H1 (cell line): ENCODE measurements around the gene GAS7. TPM values are rescaled to one million over a fixed set of nuclear protein-coding genes. Genes with fewer than 3 reads are reported as not detected.

Source experiments
- CTCF ChIA-PET: fragments of 300-600 bp; sonication (Branson Sonifier 250); formaldehyde crosslinking; loops from one replicate; lab custom pipeline; 2021; ENCODE audit not compliant: partially characterized antibody; lab: Charles Lee
- POLR2A ChIA-PET: fragments of 300-600 bp; sonication (Branson Sonifier 250); formaldehyde crosslinking; loops from one replicate; lab custom pipeline; 2021; ENCODE audit warnings: inconsistent platforms; ENCODE audit not compliant: partially characterized antibody; lab: Charles Lee
- DNase-seq, 2 experiments: peaks; one replicate each; pipeline versions ENCODE4 v3.0.0 to v3.0.0-alpha.2; 2010 to 2022; ENCODE audit warnings: low spot score in 2 of 2, low read depth in 1 of 2, mixed read lengths in 1 of 2
- FAIRE-seq: peaks from 2 replicates; lab custom pipeline; 2011; peaks lifted over from hg19 to GRCh38; lab: Jason Lieb, UNC
- H2AFZ ChIP-seq: 2 replicates; pipeline ENCODE4 v1.8.1; 2012; ENCODE audit warnings: low read length, inconsistent platforms
- H2AK5ac ChIP-seq: 2 replicates; pipeline ENCODE4 v1.6.1; 2013; ENCODE audit warnings: low read depth, low read length
- H2BK120ac ChIP-seq: replicated peaks from 2 replicates; pipeline ENCODE3; 2013; ENCODE audit warnings: low read depth, low read length, inconsistent platforms
- H2BK12ac ChIP-seq: 2 replicates; pipeline ENCODE4 v1.6.1; 2013; ENCODE audit warnings: low read depth, low read length
- H2BK15ac ChIP-seq: 2 replicates; pipeline ENCODE4 v1.6.1; 2013; ENCODE audit warnings: low read length
- H2BK20ac ChIP-seq: 2 replicates; pipeline ENCODE4 v1.6.1; 2013; ENCODE audit warnings: low read length
- H2BK5ac ChIP-seq: 2 replicates; pipeline ENCODE4 v1.6.1; 2013; ENCODE audit warnings: low read depth, low read length
- H3K14ac ChIP-seq: 2 replicates; pipeline ENCODE4 v1.6.1; 2013; ENCODE audit warnings: inconsistent platforms; ENCODE audit not compliant: insufficient read length
- H3K18ac ChIP-seq: 2 replicates; pipeline ENCODE4 v1.6.1; 2013; ENCODE audit warnings: low read length; ENCODE audit errors: extremely low read depth
- H3K23ac ChIP-seq: 2 replicates; pipeline ENCODE4 v1.6.1; 2013; ENCODE audit warnings: inconsistent platforms; ENCODE audit not compliant: insufficient read length
- H3K23me2 ChIP-seq: 2 replicates; pipeline ENCODE4 v1.6.1; 2013; ENCODE audit warnings: low read depth, low read length
- H3K27ac ChIP-seq: 2 replicates; pipeline ENCODE4 v1.6.1; 2011; ENCODE audit warnings: low read depth, low read length, inconsistent platforms
- H3K27me3 ChIP-seq, 4 experiments: replicated peaks in 1 of 4; 1 replicate in 1 of 4; 2 replicates in 3 of 4; pipeline versions ENCODE4 v1.6.1 to v1.8.1; 2011 to 2013; ENCODE audit warnings: low read length in 3 of 4, mild to moderate bottlenecking in 3 of 4, inconsistent platforms in 2 of 4, mixed read lengths in 2 of 4, moderate library complexity in 1 of 4; ENCODE audit not compliant: control insufficient read depth in 3 of 4, insufficient read depth in 3 of 4; ENCODE audit errors: extremely low read depth in 1 of 4
- H3K36me3 ChIP-seq, 4 experiments: 2 replicates each; pipeline versions ENCODE4 v1.6.1 to v1.8.1; 2011 to 2013; ENCODE audit warnings: mild to moderate bottlenecking in 4 of 4, low read length in 3 of 4, moderate library complexity in 2 of 4, control low read depth in 1 of 4, inconsistent platforms in 1 of 4; ENCODE audit not compliant: insufficient read depth in 4 of 4, control insufficient read depth in 2 of 4
- H3K4ac ChIP-seq: replicated peaks from 2 replicates; pipeline ENCODE3; 2013; ENCODE audit warnings: low read length, low read depth, mixed read lengths, inconsistent platforms; ENCODE audit not compliant: insufficient read length
- H3K4me1 ChIP-seq, 4 experiments: replicated peaks in 1 of 4; 1 replicate in 1 of 4; 2 replicates in 3 of 4; pipeline versions ENCODE4 v1.6.1 to v1.8.1; 2011 to 2013; ENCODE audit warnings: low read length in 3 of 4, inconsistent platforms in 2 of 4, mixed read lengths in 1 of 4; ENCODE audit not compliant: insufficient read depth in 4 of 4, control insufficient read depth in 3 of 4
- H3K4me2 ChIP-seq, 2 experiments: 2 replicates each; pipeline versions ENCODE4 v1.6.1 to v1.8.1; 2011 to 2013; ENCODE audit warnings: low read depth in 2 of 2, low read length in 2 of 2, control low read depth in 1 of 2, inconsistent platforms in 1 of 2, mild to moderate bottlenecking in 1 of 2; ENCODE audit not compliant: insufficient read depth in 1 of 2
- H3K4me3 ChIP-seq, 4 experiments: fragments of 200-600, 300-600 bp in 1 of 4; sonication (generic), shearing (Covaris generic), sonication (Bioruptor Twin) in 1 of 4; 2 replicates each; pipeline versions ENCODE4 v1.5.1 to v1.8.1; 2011 to 2016; ENCODE audit warnings: low read length in 4 of 4, low read depth in 3 of 4, control low read depth in 2 of 4, inconsistent platforms in 2 of 4, mild to moderate bottlenecking in 2 of 4, mixed read lengths in 1 of 4, moderate library complexity in 1 of 4; ENCODE audit not compliant: insufficient read depth in 2 of 4; ENCODE audit errors: extremely low read depth in 1 of 4
- H3K56ac ChIP-seq: replicated peaks from 2 replicates; pipeline ENCODE3; 2013; ENCODE audit warnings: low read depth, mild to moderate bottlenecking, mixed read lengths, low read length, inconsistent platforms; ENCODE audit not compliant: insufficient read length
- H3K79me1 ChIP-seq: 2 replicates; pipeline ENCODE4 v1.6.1; 2013; ENCODE audit warnings: low read depth, low read length, control low read depth
- H3K79me2 ChIP-seq, 2 experiments: 2 replicates each; pipeline versions ENCODE4 v1.6.1 to v1.8.1; 2012 to 2013; ENCODE audit warnings: low read length in 2 of 2, mild to moderate bottlenecking in 2 of 2, inconsistent platforms in 1 of 2; ENCODE audit not compliant: insufficient read depth in 2 of 2, control insufficient read depth in 1 of 2
- H3K9ac ChIP-seq, 4 experiments: replicated peaks in 1 of 4; 1 replicate in 1 of 4; 2 replicates in 3 of 4; pipeline versions ENCODE4 v1.6.1 to v1.8.1; 2011 to 2013; ENCODE audit warnings: low read depth in 3 of 4, low read length in 3 of 4, control low read depth in 2 of 4, mild to moderate bottlenecking in 2 of 4, moderate library complexity in 2 of 4, inconsistent platforms in 1 of 4; ENCODE audit errors: extremely low read depth in 1 of 4
- H3K9me3 ChIP-seq, 2 experiments: 2 replicates each; pipeline versions ENCODE4 v1.6.1 to v1.8.1; 2012 to 2013; ENCODE audit warnings: mild to moderate bottlenecking in 2 of 2, moderate library complexity in 2 of 2, control low read depth in 1 of 2, inconsistent platforms in 1 of 2, low read depth in 1 of 2, low read length in 1 of 2, mixed read lengths in 1 of 2; ENCODE audit not compliant: insufficient read depth in 2 of 2
- H4K20me1 ChIP-seq, 2 experiments: replicated peaks in 1 of 2; 2 replicates each; pipeline versions ENCODE3 to v1.8.1; 2011 to 2013; ENCODE audit warnings: inconsistent platforms in 2 of 2, low read length in 2 of 2, mild to moderate bottlenecking in 1 of 2; ENCODE audit not compliant: insufficient read depth in 2 of 2, control insufficient read depth in 1 of 2
- H4K5ac ChIP-seq: 2 replicates; pipeline ENCODE4 v1.6.1; 2013; ENCODE audit warnings: low read length, low read depth, mixed read lengths, inconsistent platforms; ENCODE audit not compliant: insufficient read length
- H4K8ac ChIP-seq: 2 replicates; pipeline ENCODE4 v1.8.0; 2013; ENCODE audit warnings: mild to moderate bottlenecking, moderate library complexity, low read length, inconsistent platforms; ENCODE audit not compliant: insufficient read depth; ENCODE audit errors: extremely low read depth
- H4K91ac ChIP-seq: replicated peaks from 2 replicates; pipeline ENCODE3; 2013; ENCODE audit warnings: low read length, mixed read lengths, inconsistent platforms; ENCODE audit not compliant: insufficient read length
- CHD2 ChIP-seq: IDR thresholded peaks from 2 replicates; pipeline ENCODE4 v1.6.1; 2012; ENCODE audit warnings: low read length, improper control_type of control experiment
- EP300 ChIP-seq, 2 experiments: IDR thresholded peaks; 1 replicate in 1 of 2; 2 replicates in 1 of 2; pipeline ENCODE4 v1.6.1; 2011 to 2012; ENCODE audit warnings: low read depth in 2 of 2, low read length in 2 of 2, mild to moderate bottlenecking in 2 of 2, borderline replicate concordance in 1 of 2, inconsistent platforms in 1 of 2, moderate library complexity in 1 of 2
- JUND ChIP-seq: IDR thresholded peaks from 2 replicates; pipeline ENCODE4 v1.6.1; 2011; ENCODE audit warnings: mild to moderate bottlenecking, improper control_type of control experiment, low read length
- MAFK ChIP-seq: IDR thresholded peaks from 2 replicates; pipeline ENCODE4 v1.6.1; 2012; ENCODE audit warnings: low read depth, mild to moderate bottlenecking, improper control_type of control experiment, low read length
- PHF8 ChIP-seq: fragments of 200-600 bp; sonication (generic); conservative IDR thresholded peaks from 2 replicates; pipeline ENCODE4 v1.7.1; 2012; ENCODE audit warnings: low read depth, mild to moderate bottlenecking, inconsistent platforms, low read length, moderate library complexity
- SP1 ChIP-seq: IDR thresholded peaks from 2 replicates; pipeline ENCODE4 v1.6.1; 2011; ENCODE audit warnings: low read depth, low read length
- WGBS, 2 experiments: shearing (Covaris generic) in 1 of 2; methylation state at CpG; one replicate each; pipeline versions ENCODE4 v1.1.6 to v1.1.7; 2013 to 2015; ENCODE audit warnings: low lambda C conversion rate in 2 of 2, mixed read lengths in 2 of 2, inconsistent platforms in 1 of 2, low coverage in 1 of 2, missing lambda C conversion rate in 1 of 2; ENCODE audit not compliant: insufficient replicate concordance in 2 of 2, insufficient coverage in 1 of 2, insufficient read length in 1 of 2; ENCODE audit errors: extremely low coverage in 1 of 2, missing lambda C conversion rate in 1 of 2; 5-methylcytosine and 5-hydroxymethylcytosine counted together
- polyA plus RNA-seq, 7 experiments: library from polyadenylated mRNA; depleted of rRNA in 3 of 7; stranded (reverse) in 5 of 7; unstranded in 2 of 7; fragments of >200 nt in 5 of 7; fragments of 200-250 nt in 2 of 7; gene quantifications; 1 replicate in 5 of 7; 2 replicates in 1 of 7; 4 replicates in 1 of 7; pipeline versions ENCODE4 v1.2.1 to v1.2.3, GENCODE V29; 2011 to 2013; ENCODE audit warnings: missing spikeins in 2 of 7, mixed read lengths in 2 of 7
- total RNA-seq: library from RNA; stranded (reverse); fragmentation: NEBNext Ultra II Directional; extraction: Animal tissue kit (Norgen Biotek cat#: 25700); gene quantifications from 2 replicates; pipeline ENCODE4 v1.2.1, GENCODE V29; 2021

The GAS7 gene
- total and polyA plus RNA-seq, 2 of the 8 experiments (the other 6 are each of a cell fraction or from before 2014, with no cell fraction given): 5.0 to 14.5 TPM

DNA sequence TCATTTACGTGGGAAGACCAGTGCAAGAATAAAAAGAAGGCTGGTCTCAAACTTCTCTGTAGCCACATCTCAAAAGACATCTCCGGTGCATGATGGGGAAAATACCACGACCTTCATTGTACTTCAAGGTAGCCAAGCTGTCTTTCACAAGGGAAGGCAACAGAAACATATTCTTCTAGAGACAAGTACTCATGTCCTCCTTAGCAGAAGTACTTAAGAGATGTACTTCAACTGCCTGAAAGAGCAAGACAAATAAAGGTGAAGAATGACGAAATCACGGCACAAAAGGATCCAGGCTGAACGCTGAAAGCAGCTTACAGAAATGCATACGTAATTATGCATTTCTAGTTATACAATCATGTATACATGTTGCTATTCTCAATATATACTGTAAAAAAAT is 169.3 kb downstream of the GAS7 start:
- Histone ChIP-seq H4K8ac (no peak overlapping the region), H2AK5ac (no peak overlapping the region), H3K79me2 (no peaks in the 10 kb centered on the region), H3K9me3 (no peaks in the 10 kb centered on the region), H3K4me3 (no peak overlapping the region), H3K36me3 (no peaks in the 10 kb centered on the region), H2BK120ac (no peak overlapping the region), H3K4me1 (peaks cover 1 to 5% (median 4%) of the 10 kb centered on the region in 4 experiments; a peak in 4 of 7 replicates), H3K27me3 (no peaks in the 10 kb centered on the region), H2BK20ac (no peak overlapping the region), H2BK12ac (no peak overlapping the region), H3K56ac (no peak overlapping the region), H3K4ac (no peak overlapping the region), H4K5ac (no peak overlapping the region), H3K4me2 (no peak overlapping the region), H2AFZ (no peak overlapping the region), H4K20me1 (no peaks in the 10 kb centered on the region), H3K14ac (no peak overlapping the region), H3K9ac (no peak overlapping the region), H3K23ac (no peak overlapping the region), H3K18ac (no peak overlapping the region), H4K91ac (no peak overlapping the region), H2BK15ac (no peak overlapping the region), H2BK5ac (no peak overlapping the region), H3K27ac (no peak overlapping the region), H3K23me2 (no peaks in the 10 kb centered on the region), H3K79me1 (no peaks in the 10 kb centered on the region)
- ChIA-PET POLR2A (no interaction called here), CTCF (no interaction called here)
- TF ChIP-seq SP1: no peak
- no peak for TF ChIP-seq PHF8
- no peak for TF ChIP-seq EP300 (IDR thresholded peaks at IDR 0.05; ENCODE audit: borderline replicate concordance in 1 of 2, low read depth in 2 of 2, low read length in 2 of 2)
- no peak for TF ChIP-seq MAFK
- no peak for TF ChIP-seq JUND
- no peak for TF ChIP-seq CHD2
- FAIRE-seq: no peak
- no peak for DNase-seq
- 89% methylated on average over 7 of the region's 7 CpGs; no CpG with 5 or more reads in 1 of the 2 experiments for WGBS, 2 experiments
